T47D (cell line): ENCODE results near the gene RHOXF1.
"Not testable (repeated sequence)": the region's sequence is repeated elsewhere in the genome, so short reads cannot be mapped to it uniquely, and the experiment has no call there.

ENCODE experiments used
- DNase-seq, 2 experiments: peaks; one replicate each; pipeline versions ENCODE4 v3.0.0 to v3.0.0-alpha.2; 2011 to 2012; ENCODE audit warnings: low read depth in 1 of 2, low spot score in 1 of 2
- JUND ChIP-seq: IDR thresholded peaks from 2 replicates; pipeline ENCODE4 v1.6.1; 2012; ENCODE audit warnings: low read depth
- in situ Hi-C: cut with HindIII; loops from 2 replicates; pipeline ENCODE4 v1.10.0; 2016; ENCODE audit warnings: low sequenced_read_pairs, low pct_unique_long_range_greater_than_20kb

The RHOXF1 gene

DNA sequence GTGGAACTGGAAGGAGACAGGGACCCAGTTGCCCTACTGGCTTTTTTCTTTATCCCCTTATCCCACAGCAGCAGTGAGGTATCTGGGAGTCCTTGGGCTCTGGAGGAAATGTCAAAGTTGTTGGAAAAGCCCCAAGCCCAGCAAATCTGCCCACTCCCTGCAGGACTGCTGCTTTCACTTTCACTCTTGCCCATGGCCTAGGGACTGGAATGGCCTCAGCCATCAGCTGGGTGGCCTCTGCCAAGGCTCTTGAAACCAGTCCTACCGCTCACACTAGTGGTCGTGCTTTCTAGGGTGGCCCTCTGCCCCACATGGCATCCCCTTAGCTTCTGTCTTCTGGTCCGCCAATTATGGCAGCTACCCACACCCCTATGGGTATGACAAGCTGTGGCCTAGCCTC lies 9.7 kb upstream of the RHOXF1 start:
- in situ Hi-C loops: no loop called here

DNA sequence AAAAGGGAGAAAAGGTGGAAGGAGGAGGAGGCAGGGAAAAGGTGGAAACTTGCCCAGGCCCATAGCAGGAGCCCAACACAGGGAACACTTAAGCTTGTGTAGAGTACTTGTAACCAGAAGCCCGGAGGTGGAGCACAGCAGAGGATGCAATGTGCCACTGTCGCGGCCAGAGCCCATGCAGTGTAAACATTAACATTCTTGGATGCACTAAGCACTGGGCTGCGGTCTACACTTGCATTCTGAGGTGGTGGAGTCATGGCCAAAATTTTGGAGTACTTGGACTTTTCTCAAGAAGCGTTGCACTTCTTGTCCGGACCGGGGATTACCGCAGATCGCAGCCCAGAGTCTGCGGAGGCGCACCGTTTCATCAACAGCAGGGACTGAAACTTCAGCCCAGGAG lies 4.5 kb upstream of the RHOXF1 start:
- no peak for TF ChIP-seq JUND
- in situ Hi-C loops: no loop called here
- peak in 1 of 2 experiments; percentile 6 for DNase-seq

More for the DNA sequence above, 9.7 kb upstream of the RHOXF1 start:
- DNase-seq: no peak
- no peak for TF ChIP-seq JUND

DNA sequence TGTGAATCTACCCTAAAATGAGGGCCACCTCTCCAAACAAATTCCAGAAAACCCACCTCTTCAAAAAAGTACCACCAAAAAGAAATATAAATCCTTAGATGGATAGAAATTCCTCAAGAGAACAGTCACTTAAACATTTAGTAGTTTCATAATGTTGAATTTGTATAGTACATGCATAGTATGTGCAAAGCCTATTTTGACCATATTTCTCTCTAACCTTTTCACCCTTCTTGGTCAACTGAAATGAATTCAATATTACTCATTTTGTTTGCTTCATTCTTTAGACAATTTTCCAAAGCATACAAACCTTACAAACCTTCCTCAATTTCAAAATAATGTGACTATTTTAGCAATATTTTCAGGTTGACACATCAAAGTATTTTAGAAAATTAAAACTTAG lies 4.1 kb downstream of the RHOXF1 start:
- no peak for DNase-seq
- in situ Hi-C loops: no loop called here
- no peak for TF ChIP-seq JUND

DNA sequence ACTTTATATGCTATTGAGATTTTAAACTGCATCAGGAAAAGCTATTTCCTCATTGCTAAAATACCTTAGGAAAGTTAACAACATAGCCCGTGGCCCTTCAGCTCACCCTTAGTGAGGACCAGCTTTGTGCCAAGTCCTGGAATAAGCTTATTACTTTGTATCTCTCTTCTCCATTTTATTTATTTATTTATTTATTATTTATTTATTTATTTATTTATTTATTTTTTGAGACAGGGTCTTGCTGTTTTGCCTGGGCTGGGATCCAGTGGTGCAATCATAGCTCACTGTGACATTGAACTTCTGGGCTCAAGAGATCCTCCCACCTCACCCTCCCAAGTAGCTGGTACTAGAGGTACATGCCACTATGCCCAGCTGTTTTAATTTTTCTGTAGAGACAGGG lies 6.3 kb downstream of the RHOXF1 start:
- in situ Hi-C loops: no loop called here
- DNase-seq: no peak
- no peak for TF ChIP-seq JUND

DNA sequence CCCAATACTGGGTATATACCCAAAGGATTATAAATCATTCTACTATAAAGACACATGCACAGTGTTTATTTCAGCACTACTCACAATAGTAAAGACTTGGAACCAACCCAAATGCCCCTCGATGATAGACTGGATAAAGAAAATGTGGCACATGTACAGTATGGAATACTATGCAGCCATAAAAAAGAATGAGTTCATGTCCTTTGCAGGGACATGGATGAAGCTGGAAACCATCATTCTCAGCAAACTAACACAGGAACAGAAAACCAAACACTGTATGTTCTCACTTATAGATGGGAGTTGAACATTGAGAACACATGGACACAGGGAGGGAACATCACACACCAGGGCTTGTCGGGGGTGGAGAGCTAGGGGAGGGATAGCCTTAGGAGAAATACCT lies 11.0 kb downstream of the RHOXF1 start:
- in situ Hi-C loops: not testable (repeated sequence)

DNA sequence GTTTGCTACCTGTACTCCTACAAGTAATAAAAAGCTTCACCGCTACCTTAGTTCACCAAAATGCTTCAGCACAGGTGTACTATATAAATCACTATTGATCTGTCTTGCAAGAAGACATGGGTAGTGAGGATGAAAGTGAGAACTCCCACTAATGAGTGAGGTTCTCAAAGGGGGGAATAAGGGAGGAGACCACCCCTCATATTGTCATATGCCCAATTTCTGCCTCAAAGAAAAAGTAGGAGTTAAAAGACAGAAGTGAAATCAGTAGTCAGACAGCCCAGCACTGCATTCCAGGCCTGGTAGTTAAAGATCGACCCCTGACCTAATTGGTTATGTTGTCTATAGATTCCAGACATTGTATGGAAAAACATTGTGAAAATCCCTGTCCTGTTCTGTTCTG lies 14.7 kb downstream of the RHOXF1 start:
- in situ Hi-C loops, DNase-seq: not testable (repeated sequence)

More for the DNA sequence above, 11.0 kb downstream of the RHOXF1 start:
- DNase-seq: not testable (repeated sequence)

DNA sequence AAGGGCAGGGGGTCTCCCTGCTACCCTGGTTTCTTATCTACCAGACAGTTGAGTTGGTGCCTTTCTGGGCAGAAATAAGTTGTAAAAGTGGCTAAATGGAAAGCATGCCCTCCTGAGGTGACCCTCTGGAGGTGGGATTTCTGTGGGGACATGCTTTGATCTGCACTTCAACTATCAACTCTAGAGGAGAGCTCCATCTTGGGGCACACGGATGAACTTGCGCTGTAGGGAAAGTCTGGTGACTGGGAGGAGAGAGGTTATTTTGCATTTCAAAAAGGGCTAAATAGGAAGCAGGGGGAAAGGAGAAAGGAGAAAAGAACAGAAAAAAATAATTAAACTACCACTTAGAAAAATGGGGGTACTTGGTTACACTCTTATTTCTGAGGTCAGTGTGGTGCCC lies 25.5 kb downstream of the RHOXF1 start:
- no peak for DNase-seq
- TF ChIP-seq JUND: no peak
- in situ Hi-C loops: no loop called here

DNA sequence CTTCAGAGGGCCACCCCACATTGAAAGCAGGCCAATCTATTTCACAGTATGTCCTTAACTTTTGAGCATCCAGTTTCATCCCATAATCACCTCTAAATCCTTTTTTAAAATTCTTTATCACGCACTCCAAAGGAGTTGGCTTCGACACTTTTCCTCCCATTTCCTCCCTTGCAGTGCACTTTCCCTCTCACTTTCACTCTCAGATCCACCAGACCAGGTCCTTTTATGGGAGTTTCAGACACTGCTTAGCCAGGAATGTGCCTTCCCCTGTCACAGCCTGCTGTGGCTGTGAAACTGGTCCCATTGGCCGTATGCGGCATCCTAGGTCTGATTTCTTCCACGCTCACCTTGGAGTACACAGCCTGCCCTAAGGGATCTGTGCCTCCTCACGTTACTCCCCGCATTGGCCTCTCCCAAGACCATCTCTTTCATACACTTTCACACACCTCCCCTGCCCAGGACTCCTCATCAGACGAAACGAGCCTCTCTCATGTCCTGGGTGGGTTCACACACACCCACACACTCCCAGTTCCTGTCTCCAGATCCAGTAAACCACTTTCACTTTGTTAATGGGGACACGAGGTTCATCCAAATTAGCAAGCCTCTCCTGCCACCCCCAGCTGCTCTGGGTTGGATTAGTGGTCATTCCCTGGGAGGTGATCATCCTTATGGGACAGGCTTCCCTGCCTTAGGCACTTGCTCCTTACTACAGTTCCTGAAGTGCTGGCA lies 28.3 kb downstream of the RHOXF1 start:
- TF ChIP-seq JUND: no peak
- in situ Hi-C loops: no loop called here
- no peak for DNase-seq

DNA sequence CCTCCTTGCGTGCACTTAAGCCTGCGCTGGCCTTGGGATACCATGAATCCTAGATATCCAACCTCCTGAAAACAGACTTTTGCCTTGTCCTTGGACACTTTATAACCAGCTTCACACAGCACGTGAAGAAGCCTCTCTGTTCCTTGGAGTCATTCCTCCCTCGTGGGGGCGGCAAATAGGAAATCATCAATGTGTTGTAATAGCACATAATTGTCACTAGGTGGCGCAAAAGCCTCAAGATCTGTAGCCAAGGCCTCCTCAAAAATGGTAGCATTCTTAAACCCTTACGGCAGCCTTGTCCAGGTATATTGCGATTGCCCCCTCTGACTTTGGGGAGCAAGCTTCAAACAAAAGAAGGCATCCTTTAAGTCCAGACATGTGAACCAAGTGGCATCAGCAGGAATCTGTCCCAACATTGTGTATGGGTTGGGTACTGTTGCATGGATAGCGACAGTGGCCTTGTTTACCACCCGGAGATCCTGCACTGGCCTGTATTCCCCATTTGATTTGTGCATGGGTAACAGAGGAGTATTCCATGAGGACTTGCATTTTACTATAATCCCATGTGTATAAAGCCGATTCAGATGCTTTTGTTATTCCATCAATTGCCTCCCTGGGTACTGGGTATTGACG lies 30.0 kb downstream of the RHOXF1 start:
- in situ Hi-C loops, DNase-seq: not testable (repeated sequence)

DNA sequence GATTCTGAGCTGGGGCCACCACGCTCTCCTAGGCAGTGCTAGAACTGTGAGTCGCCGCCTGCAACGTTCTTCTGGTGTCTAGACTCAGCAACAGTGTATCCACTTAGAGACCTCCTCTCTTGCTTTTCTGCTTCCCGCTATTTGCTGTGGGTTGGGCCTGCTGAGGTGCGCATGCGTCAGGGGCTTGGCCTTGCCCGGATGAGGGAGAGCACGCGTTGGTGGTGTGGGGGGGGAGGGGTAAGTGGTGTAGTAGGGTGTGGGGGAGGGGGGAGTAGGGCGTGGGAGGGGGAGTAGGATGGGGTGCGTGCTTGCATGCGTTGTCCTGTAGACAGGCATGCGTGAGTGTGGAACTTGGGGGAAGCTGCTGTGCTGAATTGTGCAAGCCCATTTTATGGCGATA lies 38.1 kb downstream of the RHOXF1 start, which contains the start of gene RHOXF2B:
Gene RHOXF2B (minus strand): TSS at position 101 of the 400 bp plus-strand sequence. CDS start 138 bp downstream, outside the sequence.
- DNase-seq, in situ Hi-C loops: not testable (repeated sequence)

DNA sequence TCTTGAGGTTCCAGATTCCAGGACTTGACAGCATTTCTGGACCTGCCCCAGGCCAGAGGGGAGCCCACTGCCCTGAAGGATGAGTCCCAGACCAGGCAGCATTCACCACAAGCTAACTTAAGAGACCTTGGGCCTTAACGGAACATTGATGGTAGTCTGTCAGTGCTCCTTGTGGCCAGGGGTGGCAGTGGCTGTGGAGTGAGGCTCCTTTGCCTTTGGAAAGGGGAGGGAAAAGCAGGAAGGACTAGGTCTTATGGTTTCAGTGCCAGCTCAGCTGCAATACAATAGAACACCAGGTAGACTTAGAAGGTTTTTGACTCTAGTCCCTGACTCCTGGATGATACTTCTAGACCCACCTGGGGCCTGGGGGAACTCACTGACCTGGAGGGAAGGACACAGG lies 49.5 kb downstream of the RHOXF1 start:
- DNase-seq, in situ Hi-C loops: not testable (repeated sequence)
